ENCODE measurements around the gene SDF2L1. TPM values are rescaled to one million over a fixed set of nuclear protein-coding genes. Genes with fewer than 3 reads are reported as not detected.
A peak's percentile ranks its signal among the peaks of the same experiment; 100 is the strongest.

The SDF2L1 gene
- total RNA-seq, 5 donors from 2014 or later (not counting 1 experiment from before 2014, with no cell fraction given) = 22.1 to 55.4 (median 50.2) TPM

DNA sequence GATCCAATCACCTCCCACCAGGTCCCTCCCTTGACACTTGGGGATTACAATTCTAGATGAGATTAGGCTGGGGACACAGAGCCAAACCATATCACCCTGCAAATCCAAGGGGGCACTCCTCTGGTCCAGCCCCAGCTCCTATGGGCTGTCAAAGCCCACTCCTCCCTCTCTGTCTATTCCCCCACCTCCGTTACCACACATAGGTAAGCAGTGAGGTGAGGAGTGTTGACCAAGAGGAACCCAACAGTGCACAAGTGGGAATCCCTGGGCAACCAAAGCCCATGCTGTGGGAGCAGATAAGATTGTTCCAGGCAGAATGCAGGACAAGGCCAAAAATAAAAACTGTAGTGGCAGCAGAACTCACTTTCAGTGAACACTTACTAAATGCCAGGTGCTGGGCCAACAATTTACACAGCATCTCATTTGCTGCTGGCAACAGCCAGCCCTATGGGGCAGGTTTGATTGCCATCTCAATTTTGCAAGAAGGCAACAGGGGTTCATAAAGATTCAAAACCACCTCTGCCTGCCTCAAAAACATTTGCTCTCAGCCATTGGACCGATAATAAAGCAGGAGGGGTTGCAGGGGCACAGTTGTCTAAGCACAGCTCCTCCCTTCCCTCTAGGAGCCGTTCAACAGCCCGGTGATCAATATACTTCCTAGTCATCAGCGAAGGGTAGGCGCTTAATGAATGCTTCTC is 8.9 kb downstream of the SDF2L1 start:
- Mint-ChIP-seq H3K4me3 (peak overlapping the region; percentile 82 to 90 (median 83)), H3K27ac (no peak overlapping the region), H3K36me3 (peaks cover 16% of the 10 kb centered on the region), H3K4me1 (peaks cover 23 to 27% (median 24%) of the 10 kb centered on the region in 3 donors), H3K9me3 (no peaks in the 10 kb centered on the region), H3K27me3 (no peaks in the 10 kb centered on the region)
- WGBS (ENCODE audit: insufficient coverage) = 0% methylated on average over 5 of the region's 6 CpGs
- no peaks in the 10 kb centered on the region for H3K27me3 ChIP-seq (replicated peaks in 1 of 2; ENCODE audit: control insufficient read depth in 2 of 2, extremely low read depth in 1 of 2, insufficient read depth in 2 of 2, low read length in 1 of 2)
- peak overlapping the region; percentile 51 to 86 for H3K4me3 ChIP-seq (ENCODE audit: control insufficient read depth in 1 of 2, extremely low read depth in 1 of 2, low read length in 1 of 2)
- ChIA-PET POLR2A (no interaction called here), CTCF (interaction anchor here in 1 of 2 donors (1.0 kb wide), 1 partner anchor 22 kb away, joined by 6 read pairs; the partner anchor contains the start of gene YDJC)
- peaks cover 8 to 34% of the 10 kb centered on the region in 2 experiments for H3K4me1 ChIP-seq (ENCODE audit: control insufficient read depth in 1 of 2, extremely low read depth in 1 of 2, insufficient read depth in 2 of 2, low read length in 2 of 2)
- peaks cover 0 to 9% of the 10 kb centered on the region in 2 donors for H3K36me3 ChIP-seq (ENCODE audit: control insufficient read depth in 2 of 2, extremely low read depth in 1 of 2, insufficient read depth in 1 of 2, low read length in 1 of 2)
- ATAC-seq (replicated peaks in 1 of 4) = no peak
- no peak overlapping the region for H3K27ac ChIP-seq (ENCODE audit: low read length)
- no peak for DNase-seq
- H3K9me3 ChIP-seq = no peaks in the 10 kb centered on the region

DNA sequence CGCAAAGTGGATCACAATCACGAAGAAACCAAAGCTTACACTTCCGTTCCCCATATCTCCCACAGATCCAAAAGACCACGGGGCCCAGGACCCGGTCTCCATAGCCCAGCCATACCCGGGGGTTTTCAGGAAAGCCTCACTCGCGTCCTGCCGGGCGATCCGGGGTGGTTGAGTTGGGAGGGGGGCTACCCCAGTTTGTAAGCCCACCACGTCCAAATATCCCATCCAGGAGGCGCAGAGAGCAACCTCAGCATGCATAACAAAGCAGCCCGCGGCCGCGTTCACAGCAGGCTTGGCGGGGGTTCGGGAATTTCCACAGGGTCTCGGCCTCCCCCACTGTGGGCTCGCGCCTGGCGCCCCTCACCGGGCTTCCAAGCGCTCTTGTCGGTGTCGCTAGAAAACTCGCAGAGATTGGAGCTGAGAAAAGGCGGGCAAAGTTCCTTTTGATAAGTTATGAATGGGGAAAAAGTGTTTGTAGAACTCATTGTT is 9.5 kb downstream of the SDF2L1 start:
- Mint-ChIP-seq H3K4me1 (peaks cover 24 to 28% (median 26%) of the 10 kb centered on the region in 3 donors), H3K27me3 (no peaks in the 10 kb centered on the region), H3K36me3 (peaks cover 10% of the 10 kb centered on the region), H3K4me3 (peak overlapping the region; percentile 82 to 90 (median 83)), H3K27ac (no peak overlapping the region), H3K9me3 (no peaks in the 10 kb centered on the region)
- WGBS (ENCODE audit: insufficient coverage) = 1% methylated on average over 16 of the region's 29 CpGs
- DNase-seq = peak in 1 of 35 experiments; percentile 20
- POLR2A ChIA-PET = no interaction called here
- Histone ChIP-seq H3K9me3 (no peaks in the 10 kb centered on the region), H3K36me3 (ENCODE audit: control insufficient read depth in 2 of 2, extremely low read depth in 1 of 2, insufficient read depth in 1 of 2, low read length in 1 of 2) (peaks cover 0 to 4% of the 10 kb centered on the region in 2 donors), H3K4me3 (ENCODE audit: control insufficient read depth in 1 of 2, extremely low read depth in 1 of 2, low read length in 1 of 2) (peak overlapping the region; percentile 51 to 86), H3K4me1 (ENCODE audit: control insufficient read depth in 1 of 2, extremely low read depth in 1 of 2, insufficient read depth in 2 of 2, low read length in 2 of 2) (peaks cover 11 to 32% of the 10 kb centered on the region in 2 experiments), H3K27ac (ENCODE audit: low read length) (no peak overlapping the region), H3K27me3 (replicated peaks in 1 of 2; ENCODE audit: control insufficient read depth in 2 of 2, extremely low read depth in 1 of 2, insufficient read depth in 2 of 2, low read length in 1 of 2) (no peaks in the 10 kb centered on the region)
- ATAC-seq (replicated peaks in 1 of 4) = peak; percentile 2 to 45 (median 8)
- CTCF ChIA-PET = interaction anchor here in 1 of 2 donors (1.0 kb wide), 1 partner anchor 22 kb away, joined by 6 read pairs; the partner anchor contains the start of gene YDJC

DNA sequence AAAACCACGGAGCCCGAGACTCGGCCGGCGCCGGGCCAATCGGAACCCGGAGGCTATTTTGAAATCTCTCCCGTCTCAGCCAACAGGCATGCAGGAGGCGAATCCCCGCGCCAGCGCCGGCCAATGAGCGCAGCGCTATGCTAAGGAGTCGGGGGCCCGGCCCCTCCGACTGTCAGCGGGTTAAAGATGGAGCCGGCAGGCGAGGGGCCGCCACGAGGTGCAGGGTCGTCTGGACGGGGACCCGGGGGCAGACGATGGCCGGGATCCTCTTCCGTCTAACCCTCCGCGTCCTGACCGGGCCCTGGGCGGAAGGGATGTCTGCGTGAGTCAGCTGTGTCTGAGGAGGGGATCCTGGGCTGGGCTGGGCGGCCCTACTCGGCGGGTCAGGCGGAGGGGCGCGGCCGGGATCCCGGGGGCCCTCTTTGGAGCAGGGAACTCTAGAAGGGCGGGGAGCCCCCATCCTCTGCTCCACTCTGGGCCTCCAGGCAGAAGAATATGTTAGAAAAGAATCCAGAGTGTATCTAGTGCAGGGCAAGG is 10.0 kb downstream of the SDF2L1 start:
- Mint-ChIP-seq H3K27me3 (no peaks in the 10 kb centered on the region), H3K36me3 (peaks cover 7% of the 10 kb centered on the region), H3K9me3 (no peaks in the 10 kb centered on the region), H3K4me1 (peaks cover 24 to 28% (median 27%) of the 10 kb centered on the region in 3 donors), H3K27ac (no peak overlapping the region), H3K4me3 (peak overlapping the region; percentile 82 to 90 (median 83))
- Histone ChIP-seq H3K4me3 (ENCODE audit: control insufficient read depth in 1 of 2, extremely low read depth in 1 of 2, low read length in 1 of 2) (peak overlapping the region; percentile 51 to 86), H3K36me3 (ENCODE audit: control insufficient read depth in 2 of 2, extremely low read depth in 1 of 2, insufficient read depth in 1 of 2, low read length in 1 of 2) (peaks cover 0 to 3% of the 10 kb centered on the region in 2 donors), H3K4me1 (ENCODE audit: control insufficient read depth in 1 of 2, extremely low read depth in 1 of 2, insufficient read depth in 2 of 2, low read length in 2 of 2) (peaks cover 14 to 32% of the 10 kb centered on the region in 2 experiments), H3K27ac (ENCODE audit: low read length) (no peak overlapping the region), H3K27me3 (replicated peaks in 1 of 2; ENCODE audit: control insufficient read depth in 2 of 2, extremely low read depth in 1 of 2, insufficient read depth in 2 of 2, low read length in 1 of 2) (no peaks in the 10 kb centered on the region), H3K9me3 (no peaks in the 10 kb centered on the region)
- ATAC-seq (replicated peaks in 1 of 4) (peak; percentile 98), DNase-seq (peak; percentile 60 to 87 (median 75))
- POLR2A ChIA-PET = no interaction called here
- CTCF ChIA-PET = interaction anchor here in 1 of 2 donors (1.0 kb wide), 1 partner anchor 23 kb away, joined by 6 read pairs; the partner anchor contains the start of gene YDJC
- WGBS (ENCODE audit: insufficient coverage) = under 1% methylated on average over 40 of the region's 44 CpGs

DNA sequence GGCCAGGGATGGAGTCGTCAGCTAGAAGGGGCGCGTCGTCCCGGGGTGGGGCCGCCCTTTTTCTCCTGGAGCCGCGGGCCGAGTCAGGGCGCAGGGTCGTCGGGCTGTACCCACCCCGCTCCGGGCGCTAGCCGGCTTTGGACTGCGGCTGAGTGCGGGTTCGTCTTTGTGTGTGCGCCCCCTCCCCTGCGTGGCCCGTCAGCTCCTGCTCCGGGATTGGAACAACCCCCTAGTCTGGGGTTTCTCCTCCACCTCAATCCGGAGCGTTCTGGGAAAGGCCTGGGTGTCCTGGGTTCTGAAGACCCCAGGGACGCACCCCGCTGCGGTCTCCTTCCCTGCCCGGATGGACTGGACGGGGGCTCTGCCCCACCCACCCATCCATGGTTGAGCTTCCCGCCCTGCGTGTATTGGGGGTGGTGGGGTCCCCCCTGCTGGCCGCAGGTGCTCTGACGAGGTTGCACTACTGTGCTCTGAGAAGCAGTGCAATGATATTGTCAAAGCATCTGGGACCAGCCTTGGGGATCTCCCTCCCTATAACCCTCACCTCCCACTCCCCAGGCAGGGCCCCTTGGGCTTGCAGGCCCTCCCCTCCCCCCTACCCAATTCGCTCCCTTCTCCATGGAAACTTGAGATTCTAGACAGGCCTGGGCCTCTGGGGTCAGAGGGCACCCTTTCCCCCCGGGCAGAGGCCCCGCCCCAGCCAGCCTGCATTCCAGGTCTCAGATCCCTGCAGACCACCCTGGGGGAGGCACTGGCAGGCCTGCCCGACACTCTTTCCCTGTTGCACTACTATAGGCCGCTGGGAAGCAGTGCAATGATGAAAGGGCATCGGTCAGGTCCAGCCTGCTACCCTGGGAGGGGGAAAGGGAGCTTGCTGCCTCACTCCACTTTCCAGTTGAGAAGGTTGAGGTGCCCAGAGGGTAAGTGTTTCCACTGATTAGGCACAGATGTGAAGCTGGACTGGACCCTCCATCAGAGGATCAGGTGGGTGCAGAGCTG is 10.7 kb downstream of the SDF2L1 start:
- POLR2A ChIA-PET = no interaction called here

DNA sequence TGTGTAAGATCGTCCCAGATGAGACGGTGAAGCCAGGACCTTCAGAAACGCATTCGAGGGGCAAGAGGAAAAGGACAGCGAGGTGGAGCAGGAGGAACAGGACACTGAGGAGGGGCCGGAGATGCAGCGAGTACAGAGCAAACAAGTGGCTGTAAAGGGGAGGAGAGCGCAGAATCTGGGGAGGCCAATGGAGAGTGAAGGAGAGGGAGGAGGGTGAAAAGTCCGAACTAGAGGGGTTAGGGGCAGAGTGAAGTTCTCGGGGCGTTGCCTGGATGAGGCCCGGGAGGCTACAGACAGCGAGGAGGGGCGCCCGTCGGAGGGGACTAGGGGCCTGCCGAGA is 14.9 kb downstream of the SDF2L1 start:
- POLR2A ChIA-PET = no interaction called here
- peak overlapping the region; percentile 34 to 74 for H3K27ac Mint-ChIP-seq
- ATAC-seq (replicated peaks in 1 of 4) (no peak), DNase-seq (no peak)
- peak overlapping the region in 1 of 2 donors; percentile 47 for H3K4me3 ChIP-seq (ENCODE audit: control insufficient read depth in 1 of 2, extremely low read depth in 1 of 2, low read length in 1 of 2)
- peaks cover 8 to 30% of the 10 kb centered on the region in 2 experiments for H3K4me1 ChIP-seq (ENCODE audit: control insufficient read depth in 1 of 2, extremely low read depth in 1 of 2, insufficient read depth in 2 of 2, low read length in 2 of 2)
- H3K9me3 Mint-ChIP-seq = no peaks in the 10 kb centered on the region
- H3K4me3 Mint-ChIP-seq = peak overlapping the region; percentile 66 to 81 (median 68)
- H3K27me3 ChIP-seq (replicated peaks in 1 of 2; ENCODE audit: control insufficient read depth in 2 of 2, extremely low read depth in 1 of 2, insufficient read depth in 2 of 2, low read length in 1 of 2) = no peaks in the 10 kb centered on the region
- no peaks in the 10 kb centered on the region for H3K9me3 ChIP-seq
- H3K27me3 Mint-ChIP-seq = no peaks in the 10 kb centered on the region
- no peaks in the 10 kb centered on the region for H3K36me3 Mint-ChIP-seq
- CTCF ChIA-PET = interaction anchor here in 1 of 2 donors (0.6 kb wide), 2 partner anchors 13 to 242 kb away, joined by 3 to 5 read pairs; no protein-coding TSS in a partner anchor
- no peak overlapping the region for H3K27ac ChIP-seq (ENCODE audit: low read length)
- 74% methylated on average over 17 of the region's 17 CpGs for WGBS (ENCODE audit: insufficient coverage)
- H3K4me1 Mint-ChIP-seq = peaks cover 13 to 17% (median 14%) of the 10 kb centered on the region in 3 donors
- no peaks in the 10 kb centered on the region for H3K36me3 ChIP-seq (ENCODE audit: control insufficient read depth in 2 of 2, extremely low read depth in 1 of 2, insufficient read depth in 1 of 2, low read length in 1 of 2)

More for the DNA sequence above, 10.7 kb downstream of the SDF2L1 start:
- Mint-ChIP-seq H3K36me3 (peaks cover 7% of the 10 kb centered on the region), H3K27me3 (no peaks in the 10 kb centered on the region), H3K9me3 (no peaks in the 10 kb centered on the region), H3K27ac (no peak overlapping the region), H3K4me1 (peaks cover 27 to 32% (median 31%) of the 10 kb centered on the region in 3 donors), H3K4me3 (peak overlapping the region; percentile 82 to 90 (median 83))
- 43% methylated on average over 21 of the region's 40 CpGs for WGBS (ENCODE audit: insufficient coverage)
- CTCF ChIA-PET = interaction anchor here in 1 of 2 donors (1.0 kb wide), 1 partner anchor 11 kb away, joined by 3 read pairs; no protein-coding TSS in a partner anchor
- DNase-seq = no peak
- H3K4me1 ChIP-seq (ENCODE audit: control insufficient read depth in 1 of 2, extremely low read depth in 1 of 2, insufficient read depth in 2 of 2, low read length in 2 of 2) = peaks cover 16 to 36% of the 10 kb centered on the region in 2 experiments
- no peaks in the 10 kb centered on the region for H3K9me3 ChIP-seq
- no peak for ATAC-seq (replicated peaks in 1 of 4)
- no peak overlapping the region for H3K27ac ChIP-seq (ENCODE audit: low read length)
- H3K36me3 ChIP-seq (ENCODE audit: control insufficient read depth in 2 of 2, extremely low read depth in 1 of 2, insufficient read depth in 1 of 2, low read length in 1 of 2) = peaks cover 0 to 3% of the 10 kb centered on the region in 2 donors
- H3K27me3 ChIP-seq (replicated peaks in 1 of 2; ENCODE audit: control insufficient read depth in 2 of 2, extremely low read depth in 1 of 2, insufficient read depth in 2 of 2, low read length in 1 of 2) = no peaks in the 10 kb centered on the region
- peak overlapping the region in 1 of 2 donors; percentile 51 for H3K4me3 ChIP-seq (ENCODE audit: control insufficient read depth in 1 of 2, extremely low read depth in 1 of 2, low read length in 1 of 2)

Data from T-cell (primary cell).